ENCODE measurements around the gene SPEM2.

SPEM2 gene

GRCh38 chr17:7404737-7405349 is 20.6 kb upstream of the SPEM2 start:
- DNase-seq = no peak

- DNase-seq = no peak
These were observed 19.8 kb upstream of the SPEM2 start for GRCh38 chr17:7405350-7406234.

- no peak for DNase-seq
These were observed 19.1 kb upstream of the SPEM2 start for GRCh38 chr17:7406235-7406825.

GRCh38 chr17:7407082-7407481 is 18.3 kb upstream of the SPEM2 start:
- no peak for DNase-seq

- DNase-seq = no peak
These were observed 17.7 kb upstream of the SPEM2 start, which contains the start of gene NLGN2 for GRCh38 chr17:7407485-7408251. Gene NLGN2, plus strand, starts transcription at chr17:7407845. Its CDS starts 411 bp downstream, at chr17:7408256.

- no peak for DNase-seq
These were observed 17.1 kb upstream of the SPEM2 start for GRCh38 chr17:7408252-7408727.

GRCh38 chr17:7408863-7409262 is 16.6 kb upstream of the SPEM2 start:
- no peak for DNase-seq

- no peak for DNase-seq
These were observed 15.7 kb upstream of the SPEM2 start for GRCh38 chr17:7409716-7410115.

- no peak for DNase-seq
These were observed 14.6 kb upstream of the SPEM2 start for GRCh38 chr17:7410634-7411426.

- no peak for DNase-seq
These were observed 14.0 kb upstream of the SPEM2 start for GRCh38 chr17:7411427-7411750.

GRCh38 chr17:7413346-7413985 is 11.9 kb upstream of the SPEM2 start:
- no peak for DNase-seq

GRCh38 chr17:7414837-7415236 is 10.6 kb upstream of the SPEM2 start:
- no peak for DNase-seq

GRCh38 chr17:7415784-7416183 is 9.6 kb upstream of the SPEM2 start:
- no peak for DNase-seq

- DNase-seq = no peak
These were observed 9.1 kb upstream of the SPEM2 start for GRCh38 chr17:7416323-7416722.

- DNase-seq = no peak
These were observed 8.3 kb upstream of the SPEM2 start for GRCh38 chr17:7417056-7417655.

GRCh38 chr17:7418472-7419152 is 6.8 kb upstream of the SPEM2 start:
- no peak for DNase-seq

GRCh38 chr17:7419819-7420610 is 5.4 kb upstream of the SPEM2 start, which contains the start of gene SPEM1:
Gene SPEM1, plus strand, starts transcription at chr17:7420324. Its CDS starts 61 bp downstream, at chr17:7420385.
- no peak for DNase-seq

- no peak for DNase-seq
These were observed 4.2 kb upstream of the SPEM2 start for GRCh38 chr17:7421186-7421585.

- no peak for DNase-seq
These were observed 1.7 kb upstream of the SPEM2 start for GRCh38 chr17:7423679-7424078.

GRCh38 chr17:7425756-7426155 is 340 bp downstream of the SPEM2 start:
- no peak for DNase-seq
